ENCODE measurements around the gene PRM1.

DNA sequence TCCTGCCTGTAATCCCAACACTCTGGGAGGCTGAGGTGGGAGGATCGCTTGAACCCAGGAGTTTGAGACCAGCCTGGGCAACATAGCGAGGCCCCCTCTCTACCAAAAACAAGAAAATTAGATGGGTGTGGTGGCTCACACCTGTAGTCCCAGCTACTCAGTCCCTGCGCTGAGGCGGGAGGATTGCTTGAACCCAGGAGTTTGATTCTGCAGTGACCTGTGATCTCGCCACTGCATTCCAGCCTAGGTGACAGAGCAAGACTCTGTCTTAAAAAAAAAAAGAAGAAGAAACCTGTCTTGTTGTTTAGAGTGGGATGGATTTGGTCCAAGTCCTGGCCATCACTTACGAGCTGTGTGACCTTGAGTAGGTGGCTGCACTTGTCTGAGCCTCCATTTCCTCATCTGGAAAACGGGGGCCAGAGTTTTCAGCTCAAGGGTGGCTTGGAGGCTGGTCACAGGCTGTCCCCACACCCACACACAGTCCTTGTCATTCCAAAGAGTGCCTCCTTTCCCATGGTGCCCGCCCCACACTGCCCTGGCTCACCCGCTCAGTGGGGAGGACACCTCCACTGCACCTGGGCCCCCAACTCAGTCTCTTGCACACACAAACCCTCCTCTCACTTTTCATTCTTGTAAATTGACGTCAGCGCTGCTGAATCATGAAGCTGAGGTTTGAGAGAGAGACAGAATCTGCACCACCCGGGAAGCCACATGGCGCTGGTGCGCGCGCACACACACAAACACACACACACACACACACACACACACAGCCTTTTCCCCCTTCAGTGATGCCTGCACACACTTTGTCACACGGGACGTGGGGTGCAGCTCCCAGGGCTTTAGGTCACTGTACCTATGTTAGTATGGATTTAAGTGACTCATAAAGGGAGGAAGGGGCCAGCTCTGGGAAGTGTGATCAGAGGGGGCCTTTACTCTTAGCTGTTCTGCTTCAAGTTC lies 29.3 kb downstream of the PRM1 start:
- TF ChIP-seq, protein P1, sequence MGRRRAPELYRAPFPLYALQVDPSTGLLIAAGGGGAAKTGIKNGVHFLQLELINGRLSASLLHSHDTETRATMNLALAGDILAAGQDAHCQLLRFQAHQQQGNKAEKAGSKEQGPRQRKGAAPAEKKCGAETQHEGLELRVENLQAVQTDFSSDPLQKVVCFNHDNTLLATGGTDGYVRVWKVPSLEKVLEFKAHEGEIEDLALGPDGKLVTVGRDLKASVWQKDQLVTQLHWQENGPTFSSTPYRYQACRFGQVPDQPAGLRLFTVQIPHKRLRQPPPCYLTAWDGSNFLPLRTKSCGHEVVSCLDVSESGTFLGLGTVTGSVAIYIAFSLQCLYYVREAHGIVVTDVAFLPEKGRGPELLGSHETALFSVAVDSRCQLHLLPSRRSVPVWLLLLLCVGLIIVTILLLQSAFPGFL (CRISPR knock-in tag; IDR thresholded peaks at IDR 0.05; ENCODE audit: borderline replicate concordance): no peak
- TF ChIP-seq, protein P2, sequence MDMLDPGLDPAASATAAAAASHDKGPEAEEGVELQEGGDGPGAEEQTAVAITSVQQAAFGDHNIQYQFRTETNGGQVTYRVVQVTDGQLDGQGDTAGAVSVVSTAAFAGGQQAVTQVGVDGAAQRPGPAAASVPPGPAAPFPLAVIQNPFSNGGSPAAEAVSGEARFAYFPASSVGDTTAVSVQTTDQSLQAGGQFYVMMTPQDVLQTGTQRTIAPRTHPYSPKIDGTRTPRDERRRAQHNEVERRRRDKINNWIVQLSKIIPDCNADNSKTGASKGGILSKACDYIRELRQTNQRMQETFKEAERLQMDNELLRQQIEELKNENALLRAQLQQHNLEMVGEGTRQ (CRISPR knock-in tag; IDR thresholded peaks at IDR 0.05): no peak
- TF ChIP-seq, protein P3, sequence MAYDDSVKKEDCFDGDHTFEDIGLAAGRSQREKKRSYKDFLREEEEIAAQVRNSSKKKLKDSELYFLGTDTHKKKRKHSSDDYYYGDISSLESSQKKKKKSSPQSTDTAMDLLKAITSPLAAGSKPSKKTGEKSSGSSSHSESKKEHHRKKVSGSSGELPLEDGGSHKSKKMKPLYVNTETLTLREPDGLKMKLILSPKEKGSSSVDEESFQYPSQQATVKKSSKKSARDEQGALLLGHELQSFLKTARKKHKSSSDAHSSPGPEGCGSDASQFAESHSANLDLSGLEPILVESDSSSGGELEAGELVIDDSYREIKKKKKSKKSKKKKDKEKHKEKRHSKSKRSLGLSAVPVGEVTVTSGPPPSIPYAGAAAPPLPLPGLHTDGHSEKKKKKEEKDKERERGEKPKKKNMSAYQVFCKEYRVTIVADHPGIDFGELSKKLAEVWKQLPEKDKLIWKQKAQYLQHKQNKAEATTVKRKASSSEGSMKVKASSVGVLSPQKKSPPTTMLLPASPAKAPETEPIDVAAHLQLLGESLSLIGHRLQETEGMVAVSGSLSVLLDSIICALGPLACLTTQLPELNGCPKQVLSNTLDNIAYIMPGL (CRISPR knock-in tag; IDR thresholded peaks at IDR 0.05): no peak
- TF ChIP-seq IRF2 (CRISPR knock-in tag; IDR thresholded peaks at IDR 0.05; ENCODE audit: borderline replicate concordance, low read depth) (no peak), SP1 (CRISPR knock-in tag; conservative IDR thresholded peaks at IDR 0.05) (no peak), FOXK1 (CRISPR knock-in tag; IDR thresholded peaks at IDR 0.05) (no peak)
- TF ChIP-seq, protein P4, sequence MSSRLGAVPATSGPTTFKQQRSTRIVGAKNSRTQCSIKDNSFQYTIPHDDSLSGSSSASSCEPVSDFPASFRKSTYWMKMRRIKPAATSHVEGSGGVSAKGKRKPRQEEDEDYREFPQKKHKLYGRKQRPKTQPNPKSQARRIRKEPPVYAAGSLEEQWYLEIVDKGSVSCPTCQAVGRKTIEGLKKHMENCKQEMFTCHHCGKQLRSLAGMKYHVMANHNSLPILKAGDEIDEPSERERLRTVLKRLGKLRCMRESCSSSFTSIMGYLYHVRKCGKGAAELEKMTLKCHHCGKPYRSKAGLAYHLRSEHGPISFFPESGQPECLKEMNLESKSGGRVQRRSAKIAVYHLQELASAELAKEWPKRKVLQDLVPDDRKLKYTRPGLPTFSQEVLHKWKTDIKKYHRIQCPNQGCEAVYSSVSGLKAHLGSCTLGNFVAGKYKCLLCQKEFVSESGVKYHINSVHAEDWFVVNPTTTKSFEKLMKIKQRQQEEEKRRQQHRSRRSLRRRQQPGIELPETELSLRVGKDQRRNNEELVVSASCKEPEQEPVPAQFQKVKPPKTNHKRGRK (CRISPR knock-in tag; IDR thresholded peaks at IDR 0.05; ENCODE audit: borderline replicate concordance): no peak

All from WTC11 (cell line).